ENCODE results near the gene HINT2.

- TF ChIP-seq CTCF (IDR thresholded peaks at IDR 0.05) = no peak
- no peak for TF ChIP-seq POLR2AphosphoS5 (IDR thresholded peaks at IDR 0.05)
- no peak for TF ChIP-seq POLR2A (IDR thresholded peaks at IDR 0.05)
Measured at GRCh38 chr9:35781066-35781465, 33.8 kb downstream of the HINT2 start.

Data from prostate gland (tissue), 2 donors.